Stimulated activated effector memory CD8-positive, alpha-beta T cell treated with anti-CD3 and anti-CD28 coated beads, Interleukin-12 subunit alpha, Interleukin-12 subunit beta, amount 100 ng/mL, for 72 hours (primary cell): Measurements from ENCODE around the gene FAAP20.

Source experiments
- ATAC-seq: fragments of 150-1000 bp; cut with Tn5 transposase; 2 replicates; pipeline ENCODE4 v1.10.0; 2021
- DNase-seq, 2 donors: peaks; one replicate each; pipeline ENCODE4 v3.0.0; 2021 to 2022; ENCODE audit warnings: low spot score in 2 of 2
- H3K27ac Mint-ChIP-seq: one replicate; pipeline ENCODE4 v1.8.0; 2022; ENCODE audit warnings: mild to moderate bottlenecking, mixed read lengths
- H3K36me3 Mint-ChIP-seq: one replicate; pipeline ENCODE4 v1.8.0; 2022; ENCODE audit warnings: mild to moderate bottlenecking, mixed read lengths
- H3K4me1 Mint-ChIP-seq: one replicate; pipeline ENCODE4 v1.8.0; 2022; ENCODE audit warnings: mixed read lengths
- H3K4me3 Mint-ChIP-seq: one replicate; pipeline ENCODE4 v1.8.0; 2022; ENCODE audit warnings: mild to moderate bottlenecking, mixed read lengths
- H3K9me3 Mint-ChIP-seq: one replicate; pipeline ENCODE4 v1.8.0; 2022; ENCODE audit warnings: mixed read lengths

The FAAP20 gene

DNA sequence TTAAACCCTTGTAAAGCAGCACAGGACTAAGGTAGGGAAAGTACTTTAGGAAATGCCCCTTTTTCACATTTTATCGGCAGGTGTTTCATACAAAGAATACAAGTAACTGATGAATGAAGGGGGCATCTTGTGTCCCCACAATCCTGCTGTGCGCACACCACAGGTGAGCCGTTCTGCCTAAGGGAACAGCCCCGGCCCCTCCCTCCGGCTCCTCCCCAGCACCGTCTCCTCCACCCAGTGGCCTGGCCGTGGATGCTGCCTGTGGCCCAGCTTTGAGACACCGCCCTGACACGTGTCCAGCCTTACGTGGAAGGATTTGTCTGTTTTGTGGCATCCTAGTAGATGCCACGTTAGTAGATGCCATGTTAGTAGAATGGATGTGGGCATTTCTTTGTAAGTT lies 12.8 kb downstream of the FAAP20 start:
- no peak overlapping the region for H3K4me3 Mint-ChIP-seq
- H3K9me3 Mint-ChIP-seq, result no peaks in the 10 kb centered on the region
- peaks cover 6% of the 10 kb centered on the region for H3K4me1 Mint-ChIP-seq
- ATAC-seq (no peak), DNase-seq (no peak)
- no peak overlapping the region for H3K27ac Mint-ChIP-seq
- H3K36me3 Mint-ChIP-seq, result peaks cover 28% of the 10 kb centered on the region

GRCh38 chr1:2181271-2181670 lies 13.3 kb downstream of the FAAP20 start:
- no peak overlapping the region for H3K27ac Mint-ChIP-seq
- H3K9me3 Mint-ChIP-seq, result no peaks in the 10 kb centered on the region
- H3K4me1 Mint-ChIP-seq, result peaks cover 6% of the 10 kb centered on the region
- H3K36me3 Mint-ChIP-seq, result peaks cover 28% of the 10 kb centered on the region
- no peak for DNase-seq
- no peak for ATAC-seq
- no peak overlapping the region for H3K4me3 Mint-ChIP-seq

DNA sequence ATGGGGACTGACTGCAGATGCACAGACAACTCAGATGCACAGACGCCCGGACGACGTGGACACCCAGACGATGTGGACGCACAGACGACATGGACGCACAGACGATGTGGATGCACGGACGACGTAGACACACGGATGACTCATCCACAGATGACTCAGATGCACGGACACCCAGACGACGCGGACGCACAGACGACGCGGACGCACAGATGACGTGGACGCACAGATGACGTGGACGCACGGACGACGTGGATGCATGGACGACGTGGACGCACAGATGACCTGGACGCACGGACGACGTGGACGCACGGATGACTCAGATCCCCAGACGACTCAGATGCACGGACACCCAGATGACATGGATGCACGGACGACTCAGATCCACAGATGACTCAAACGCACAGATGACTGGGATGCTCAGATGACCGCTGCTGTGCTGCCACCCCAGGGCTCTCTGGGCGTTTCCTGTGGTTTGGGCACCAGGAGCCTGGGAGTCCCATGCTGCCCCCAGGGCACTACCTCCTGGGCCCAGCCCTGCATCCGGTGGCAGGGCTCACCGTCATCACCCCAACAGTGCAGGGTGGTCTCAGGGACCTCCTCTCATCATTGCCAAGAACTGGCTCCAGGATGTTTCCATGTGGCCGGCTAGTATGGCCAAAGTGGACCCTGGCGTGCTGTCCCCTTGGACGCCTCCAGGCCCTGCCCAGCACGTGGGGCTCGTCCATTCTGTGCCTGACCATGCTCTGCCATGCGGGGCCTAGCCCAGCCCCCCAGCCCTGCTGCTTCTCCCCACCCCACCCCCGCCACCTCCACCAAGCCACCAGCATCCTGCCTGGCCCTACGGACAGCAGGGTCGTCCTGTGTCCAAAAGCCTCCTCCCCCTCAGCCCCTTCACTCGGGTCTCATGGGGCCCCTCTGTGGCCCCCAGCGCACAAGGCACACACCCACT lies 14.0 kb downstream of the FAAP20 start:
- Mint-ChIP-seq H3K4me3 (no peak overlapping the region), H3K4me1 (peaks cover 6% of the 10 kb centered on the region), H3K27ac (no peak overlapping the region), H3K9me3 (no peaks in the 10 kb centered on the region), H3K36me3 (peaks cover 28% of the 10 kb centered on the region)
- ATAC-seq, result no peak
- DNase-seq, result no peak

GRCh38 chr1:2179283-2180013 lies 15.1 kb downstream of the FAAP20 start:
- peaks cover 7% of the 10 kb centered on the region for H3K4me1 Mint-ChIP-seq
- no peak overlapping the region for H3K4me3 Mint-ChIP-seq
- H3K9me3 Mint-ChIP-seq, result no peaks in the 10 kb centered on the region
- no peak for DNase-seq
- no peak for ATAC-seq
- no peak overlapping the region for H3K27ac Mint-ChIP-seq
- peaks cover 19% of the 10 kb centered on the region for H3K36me3 Mint-ChIP-seq

DNA sequence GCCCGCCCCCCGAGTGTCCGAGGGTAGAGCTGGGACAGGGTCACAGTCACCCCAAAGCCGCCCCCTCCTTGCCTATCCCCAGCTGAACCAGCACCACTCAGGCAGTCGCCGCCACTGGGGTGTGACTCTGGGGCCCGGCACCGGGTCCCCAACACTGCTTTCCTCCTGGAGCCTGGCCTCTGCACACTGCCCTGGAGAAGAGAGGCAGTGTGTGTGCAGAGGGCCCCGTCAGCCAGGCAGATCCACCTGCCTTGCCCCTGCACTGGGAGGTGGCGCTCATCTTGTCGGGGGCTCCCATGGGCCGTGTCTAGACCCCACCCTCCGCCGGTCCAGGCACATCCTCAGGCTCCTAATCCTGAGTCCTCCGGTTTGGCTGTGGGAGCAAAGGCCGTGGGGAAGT lies 15.7 kb downstream of the FAAP20 start:
- no peak for DNase-seq
- H3K27ac Mint-ChIP-seq, result no peak overlapping the region
- no peak for ATAC-seq
- peaks cover 13% of the 10 kb centered on the region for H3K4me1 Mint-ChIP-seq
- peaks cover 19% of the 10 kb centered on the region for H3K36me3 Mint-ChIP-seq
- no peaks in the 10 kb centered on the region for H3K9me3 Mint-ChIP-seq
- H3K4me3 Mint-ChIP-seq, result no peak overlapping the region

- Mint-ChIP-seq H3K36me3 (peaks cover 16% of the 10 kb centered on the region), H3K4me3 (no peak overlapping the region), H3K9me3 (no peaks in the 10 kb centered on the region), H3K27ac (no peak overlapping the region), H3K4me1 (peaks cover 14% of the 10 kb centered on the region)
- DNase-seq (no peak), ATAC-seq (no peak)
Measured at GRCh38 chr1:2177946-2178538, 16.5 kb downstream of the FAAP20 start.

DNA sequence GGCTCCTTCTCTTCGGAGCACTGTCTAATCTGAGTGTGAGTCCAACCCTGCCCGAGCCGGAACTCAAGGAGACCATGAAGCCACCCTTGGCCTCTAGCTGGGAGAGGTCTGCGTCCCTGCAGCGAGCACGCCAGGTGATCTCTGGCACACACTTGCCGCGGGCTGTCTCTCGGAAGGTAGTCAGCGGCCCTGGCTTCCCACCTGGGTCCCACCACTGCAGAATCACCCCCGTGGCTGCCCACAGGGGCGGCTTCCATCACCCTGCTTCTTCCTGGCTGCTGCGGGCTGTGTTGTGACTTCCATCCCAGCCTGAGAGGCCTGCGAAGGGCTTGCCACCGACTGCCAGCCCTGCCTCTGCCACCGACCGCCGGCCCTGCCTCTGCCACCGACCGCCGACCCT lies 17.0 kb downstream of the FAAP20 start:
- Mint-ChIP-seq H3K4me3 (no peak overlapping the region), H3K36me3 (peaks cover 16% of the 10 kb centered on the region), H3K27ac (peak overlapping the region; percentile 76), H3K4me1 (peaks cover 14% of the 10 kb centered on the region), H3K9me3 (no peaks in the 10 kb centered on the region)
- ATAC-seq (no peak), DNase-seq (no peak)

DNA sequence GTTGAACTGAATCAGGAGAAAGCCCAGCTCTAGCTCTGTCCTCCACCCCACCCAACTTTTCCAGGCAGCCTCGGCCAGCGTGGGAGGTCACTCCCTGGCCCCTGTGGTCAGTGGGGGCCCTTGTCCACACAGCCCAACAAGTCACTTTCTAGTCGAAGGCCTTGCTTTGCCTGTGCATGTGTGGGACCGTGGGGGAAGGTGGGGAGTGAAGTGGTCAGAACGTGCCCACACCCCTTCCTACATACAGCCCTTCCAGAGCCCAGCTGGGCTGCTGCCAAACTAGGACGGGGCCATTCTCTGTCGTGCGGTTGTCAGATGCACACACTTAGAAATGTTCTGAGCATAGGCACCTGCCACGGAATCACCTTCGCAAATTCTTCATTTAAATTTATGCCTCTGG lies 18.0 kb downstream of the FAAP20 start:
- Mint-ChIP-seq H3K4me1 (peaks cover 14% of the 10 kb centered on the region), H3K27ac (no peak overlapping the region), H3K9me3 (no peaks in the 10 kb centered on the region), H3K4me3 (no peak overlapping the region), H3K36me3 (peaks cover 16% of the 10 kb centered on the region)
- DNase-seq, result no peak
- no peak for ATAC-seq

DNA sequence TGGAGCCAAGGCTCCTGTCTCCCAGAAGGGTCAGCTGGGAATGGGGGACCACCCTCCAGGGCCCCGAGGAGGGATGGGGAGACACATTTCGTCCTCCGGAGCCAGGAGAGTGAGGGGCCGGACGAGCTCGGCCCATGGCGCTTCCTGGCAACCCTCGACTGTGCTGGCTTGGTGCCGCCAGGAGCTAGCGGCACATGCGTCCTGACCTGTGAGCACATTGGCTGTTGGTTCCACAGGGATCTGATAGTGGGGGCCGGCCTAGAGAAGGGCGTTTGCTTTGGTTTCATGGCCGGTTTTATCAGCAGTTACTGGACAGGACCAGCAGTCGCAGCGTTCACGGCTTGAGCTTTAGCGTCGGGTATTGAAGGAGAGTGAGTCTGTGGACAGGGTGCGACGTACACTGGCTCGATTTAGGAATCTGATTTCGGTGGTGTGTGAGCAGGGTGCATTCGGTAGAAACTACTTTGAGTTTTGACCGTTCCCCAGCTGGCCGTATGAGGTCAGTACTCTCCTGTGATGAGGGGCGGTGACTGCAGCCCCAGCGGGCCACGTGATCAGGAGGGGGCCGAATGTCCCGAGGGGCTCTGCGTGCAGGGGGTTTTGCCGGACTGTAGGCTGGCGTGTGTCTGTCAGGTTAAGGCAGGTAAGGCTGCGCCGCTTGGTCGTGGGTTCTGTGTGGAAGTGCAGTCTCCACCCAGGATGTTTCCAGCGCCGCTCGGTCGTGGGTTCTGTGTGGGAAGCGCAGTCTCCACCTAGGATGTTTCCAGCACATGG lies 18.7 kb downstream of the FAAP20 start:
- ATAC-seq, result no peak
- no peaks in the 10 kb centered on the region for H3K9me3 Mint-ChIP-seq
- H3K4me3 Mint-ChIP-seq, result no peak overlapping the region

DNA sequence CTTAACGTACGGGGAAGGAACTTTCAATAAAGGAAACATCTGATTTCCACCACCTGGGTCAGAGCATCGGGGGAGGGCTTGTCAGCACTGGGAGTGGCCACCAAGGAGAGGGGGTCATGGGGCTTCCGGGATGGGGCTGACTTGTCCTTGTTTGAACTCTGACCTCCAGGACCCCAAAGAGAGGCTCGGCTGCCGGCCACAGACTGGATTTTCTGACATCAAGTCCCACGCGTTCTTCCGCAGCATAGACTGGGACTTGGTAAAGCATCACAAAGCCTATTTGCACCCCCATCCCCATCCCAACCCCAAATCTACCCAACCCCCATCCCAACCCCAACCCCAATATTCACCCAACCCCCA lies 19.5 kb downstream of the FAAP20 start:
- no peak overlapping the region for H3K27ac Mint-ChIP-seq
- H3K4me1 Mint-ChIP-seq, result peaks cover 14% of the 10 kb centered on the region
- DNase-seq, result no peak
- H3K36me3 Mint-ChIP-seq, result peaks cover 8% of the 10 kb centered on the region
- no peak for ATAC-seq
- no peaks in the 10 kb centered on the region for H3K9me3 Mint-ChIP-seq
- no peak overlapping the region for H3K4me3 Mint-ChIP-seq

More for the DNA sequence above, 18.7 kb downstream of the FAAP20 start:
- no peak for DNase-seq
- H3K36me3 Mint-ChIP-seq, result peaks cover 16% of the 10 kb centered on the region
- peaks cover 14% of the 10 kb centered on the region for H3K4me1 Mint-ChIP-seq
- no peak overlapping the region for H3K27ac Mint-ChIP-seq

GRCh38 chr1:2174348-2175054 lies 20.1 kb downstream of the FAAP20 start:
- Mint-ChIP-seq H3K36me3 (peaks cover 6% of the 10 kb centered on the region), H3K4me1 (peaks cover 11% of the 10 kb centered on the region), H3K4me3 (no peak overlapping the region), H3K9me3 (no peaks in the 10 kb centered on the region), H3K27ac (no peak overlapping the region)
- DNase-seq, result no peak
- peak; percentile 52 for ATAC-seq

GRCh38 chr1:2173546-2174347 lies 20.8 kb downstream of the FAAP20 start:
- no peak for ATAC-seq
- Mint-ChIP-seq H3K27ac (no peak overlapping the region), H3K36me3 (peaks cover 6% of the 10 kb centered on the region), H3K9me3 (no peaks in the 10 kb centered on the region), H3K4me3 (no peak overlapping the region), H3K4me1 (peaks cover 8% of the 10 kb centered on the region)
- DNase-seq, result no peak

DNA sequence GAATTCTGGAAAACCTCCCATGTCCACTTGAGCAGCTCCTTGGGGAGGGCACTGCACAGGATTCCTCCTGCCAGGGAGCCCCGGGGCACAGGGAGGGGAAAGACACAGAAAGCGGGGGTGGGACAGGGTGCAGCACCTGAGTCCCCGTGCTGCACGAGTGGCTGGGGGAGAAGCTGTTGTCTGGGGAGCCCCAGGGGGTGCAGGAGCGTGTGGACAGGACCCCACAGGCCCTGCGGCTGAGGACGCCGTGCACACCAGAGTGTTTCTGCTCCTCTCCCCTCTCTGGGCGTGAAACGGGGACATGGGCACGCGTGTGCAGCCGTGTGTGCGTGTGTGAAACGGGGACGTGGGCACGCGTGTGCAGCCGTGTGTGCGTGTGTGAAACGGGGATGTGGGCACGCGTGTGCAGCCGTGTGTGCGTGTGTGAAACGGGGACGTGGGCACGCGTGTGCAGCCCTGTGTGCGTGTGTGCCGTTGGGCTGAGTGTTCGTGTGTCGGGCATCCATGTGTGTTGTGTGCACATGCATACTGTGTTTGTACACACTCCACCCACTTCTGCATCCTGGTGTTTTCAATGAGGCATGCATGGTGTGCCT lies 21.9 kb downstream of the FAAP20 start:
- Mint-ChIP-seq H3K36me3 (peaks cover 6% of the 10 kb centered on the region), H3K4me1 (peaks cover 8% of the 10 kb centered on the region), H3K27ac (no peak overlapping the region), H3K4me3 (no peak overlapping the region), H3K9me3 (no peaks in the 10 kb centered on the region)
- ATAC-seq (no peak), DNase-seq (no peak)

DNA sequence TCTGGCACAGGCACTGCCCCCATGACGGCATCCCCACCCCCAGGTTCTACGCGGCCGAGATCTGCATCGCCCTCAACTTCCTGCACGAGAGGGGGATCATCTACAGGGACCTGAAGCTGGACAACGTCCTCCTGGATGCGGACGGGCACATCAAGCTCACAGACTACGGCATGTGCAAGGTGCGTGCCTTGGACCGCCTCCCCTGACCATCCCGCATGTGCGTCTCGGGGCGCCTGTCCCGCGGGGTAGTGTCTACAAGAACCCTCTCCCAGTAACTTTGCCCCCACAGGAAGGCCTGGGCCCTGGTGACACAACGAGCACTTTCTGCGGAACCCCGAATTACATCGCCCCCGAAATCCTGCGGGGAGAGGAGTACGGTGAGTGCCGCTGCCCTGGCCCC lies 22.6 kb downstream of the FAAP20 start:
- H3K4me3 Mint-ChIP-seq, result no peak overlapping the region
- peaks cover 6% of the 10 kb centered on the region for H3K36me3 Mint-ChIP-seq
- H3K27ac Mint-ChIP-seq, result no peak overlapping the region
- DNase-seq (no peak), ATAC-seq (no peak)
- H3K4me1 Mint-ChIP-seq, result peaks cover 8% of the 10 kb centered on the region
- H3K9me3 Mint-ChIP-seq, result no peaks in the 10 kb centered on the region
